Neural crest cell (in vitro differentiated cells): ENCODE measurements around the gene ACKR3. TPM values are rescaled to one million over a fixed set of nuclear protein-coding genes. Genes with fewer than 3 reads are reported as not detected.

Experiments used
- DNase-seq: peaks from one replicate; pipeline ENCODE4 v3.0.0; 2021; ENCODE audit warnings: low read depth, mixed read lengths, low spot score
- H3K27ac Mint-ChIP-seq: one replicate; pipeline ENCODE4 v1.8.0; 2021; ENCODE audit warnings: mild to moderate bottlenecking, mixed read lengths; ENCODE audit not compliant: unreplicated experiment
- H3K27me3 Mint-ChIP-seq: 2 replicates; pipeline ENCODE4 v1.8.0; 2021; ENCODE audit warnings: low read depth, mild to moderate bottlenecking, mixed read lengths
- H3K36me3 Mint-ChIP-seq: 2 replicates; pipeline ENCODE4 v1.8.0; 2021; ENCODE audit warnings: low read depth, mild to moderate bottlenecking, mixed read lengths
- H3K4me1 Mint-ChIP-seq: 2 replicates; pipeline ENCODE4 v1.8.0; 2021; ENCODE audit warnings: mixed read lengths
- H3K4me3 Mint-ChIP-seq: one replicate; pipeline ENCODE4 v1.8.0; 2021; ENCODE audit warnings: mild to moderate bottlenecking, mixed read lengths
- H3K9me3 Mint-ChIP-seq: 2 replicates; pipeline ENCODE4 v1.8.0; 2021; ENCODE audit warnings: mixed read lengths
- total RNA-seq: library from RNA; stranded (reverse); gene quantifications from 2 replicates; pipeline ENCODE4 v1.2.1, GENCODE V29; 2021
- TF ChIP-seq, protein P1 (sequence below): fragments of 200-600 bp; sonication (generic); conservative IDR thresholded peaks from 2 replicates; pipeline ENCODE4 v1.5.0; 2021; ENCODE audit warnings: antibody characterized with exemption, mild to moderate bottlenecking

Gene ACKR3
- total RNA-seq, 1 donor from 2014 or later: 24.5 TPM

DNA sequence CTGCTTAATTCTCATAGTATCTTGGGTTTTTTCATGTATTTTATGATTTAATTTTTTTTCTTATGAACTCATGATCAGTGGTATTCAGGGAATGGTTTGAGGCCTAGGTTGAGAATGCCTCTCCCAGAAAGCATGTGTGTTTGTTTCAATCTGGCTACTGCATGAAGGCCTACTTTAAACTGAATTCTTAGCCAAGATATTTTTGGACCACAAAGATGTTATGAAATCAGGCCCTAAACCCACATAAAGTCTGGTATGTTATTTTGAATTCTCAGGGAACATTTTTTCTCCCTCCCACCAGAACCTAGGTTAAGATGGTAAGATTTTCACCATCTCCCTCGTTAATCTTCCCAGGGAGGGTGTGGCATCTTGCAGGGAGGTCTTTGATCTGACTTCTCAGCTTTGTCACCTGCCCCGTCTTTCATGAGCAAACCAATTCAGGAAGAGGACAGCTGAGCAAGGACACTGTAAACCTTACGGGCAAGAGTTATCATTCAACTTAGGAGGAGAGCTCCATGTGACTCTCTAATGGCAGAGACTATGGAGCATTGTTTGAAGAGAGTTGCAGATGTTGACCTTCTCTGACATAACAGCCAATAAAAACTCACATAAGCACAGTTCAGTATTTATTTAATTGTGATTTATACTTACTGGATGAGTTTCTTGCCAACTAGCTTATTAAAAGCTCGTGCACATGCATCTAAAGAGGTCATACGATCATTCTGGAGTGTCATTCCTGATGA, 21.3 kb upstream of the ACKR3 start:
- Mint-ChIP-seq H3K27me3 (no peaks in the 10 kb centered on the region), H3K9me3 (peaks cover 5% of the 10 kb centered on the region), H3K4me1 (peaks cover 19% of the 10 kb centered on the region), H3K4me3 (no peak overlapping the region), H3K27ac (no peak overlapping the region), H3K36me3 (no peaks in the 10 kb centered on the region)
- no peak for DNase-seq
- TF ChIP-seq, protein P1, sequence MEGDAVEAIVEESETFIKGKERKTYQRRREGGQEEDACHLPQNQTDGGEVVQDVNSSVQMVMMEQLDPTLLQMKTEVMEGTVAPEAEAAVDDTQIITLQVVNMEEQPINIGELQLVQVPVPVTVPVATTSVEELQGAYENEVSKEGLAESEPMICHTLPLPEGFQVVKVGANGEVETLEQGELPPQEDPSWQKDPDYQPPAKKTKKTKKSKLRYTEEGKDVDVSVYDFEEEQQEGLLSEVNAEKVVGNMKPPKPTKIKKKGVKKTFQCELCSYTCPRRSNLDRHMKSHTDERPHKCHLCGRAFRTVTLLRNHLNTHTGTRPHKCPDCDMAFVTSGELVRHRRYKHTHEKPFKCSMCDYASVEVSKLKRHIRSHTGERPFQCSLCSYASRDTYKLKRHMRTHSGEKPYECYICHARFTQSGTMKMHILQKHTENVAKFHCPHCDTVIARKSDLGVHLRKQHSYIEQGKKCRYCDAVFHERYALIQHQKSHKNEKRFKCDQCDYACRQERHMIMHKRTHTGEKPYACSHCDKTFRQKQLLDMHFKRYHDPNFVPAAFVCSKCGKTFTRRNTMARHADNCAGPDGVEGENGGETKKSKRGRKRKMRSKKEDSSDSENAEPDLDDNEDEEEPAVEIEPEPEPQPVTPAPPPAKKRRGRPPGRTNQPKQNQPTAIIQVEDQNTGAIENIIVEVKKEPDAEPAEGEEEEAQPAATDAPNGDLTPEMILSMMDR: no peak

GRCh38 chr2:236549165-236549564, 20.5 kb upstream of the ACKR3 start:
- Mint-ChIP-seq H3K27me3 (no peaks in the 10 kb centered on the region), H3K9me3 (peaks cover 5% of the 10 kb centered on the region), H3K4me3 (no peak overlapping the region), H3K36me3 (no peaks in the 10 kb centered on the region), H3K4me1 (peaks cover 19% of the 10 kb centered on the region), H3K27ac (no peak overlapping the region)
- TF ChIP-seq, protein P1: no peak
- no peak for DNase-seq

DNA sequence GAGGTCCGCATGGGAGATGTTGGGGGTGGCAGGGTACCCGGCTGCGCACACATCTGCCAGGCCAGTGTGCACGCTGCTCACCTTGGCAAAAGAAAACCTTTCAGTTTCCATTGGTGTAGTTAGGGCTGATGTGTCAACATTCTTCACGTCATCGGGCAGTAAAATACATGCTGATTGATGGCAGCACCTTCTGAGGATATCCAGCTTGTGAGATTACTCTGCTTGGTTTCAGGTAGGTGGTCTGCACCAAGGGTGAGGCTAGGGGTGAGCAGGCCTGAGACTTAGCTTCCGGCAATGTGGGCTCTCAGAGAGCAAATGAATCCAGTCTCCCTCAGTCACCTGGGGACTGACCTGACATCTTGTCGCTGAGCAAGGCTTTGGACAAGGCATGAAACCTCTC, 19.3 kb upstream of the ACKR3 start:
- no peak overlapping the region for H3K27ac Mint-ChIP-seq
- peaks cover 6% of the 10 kb centered on the region for H3K9me3 Mint-ChIP-seq
- no peak for DNase-seq
- H3K4me3 Mint-ChIP-seq: no peak overlapping the region
- TF ChIP-seq, protein P1: no peak
- no peaks in the 10 kb centered on the region for H3K27me3 Mint-ChIP-seq
- no peaks in the 10 kb centered on the region for H3K36me3 Mint-ChIP-seq
- peaks cover 19% of the 10 kb centered on the region for H3K4me1 Mint-ChIP-seq

DNA sequence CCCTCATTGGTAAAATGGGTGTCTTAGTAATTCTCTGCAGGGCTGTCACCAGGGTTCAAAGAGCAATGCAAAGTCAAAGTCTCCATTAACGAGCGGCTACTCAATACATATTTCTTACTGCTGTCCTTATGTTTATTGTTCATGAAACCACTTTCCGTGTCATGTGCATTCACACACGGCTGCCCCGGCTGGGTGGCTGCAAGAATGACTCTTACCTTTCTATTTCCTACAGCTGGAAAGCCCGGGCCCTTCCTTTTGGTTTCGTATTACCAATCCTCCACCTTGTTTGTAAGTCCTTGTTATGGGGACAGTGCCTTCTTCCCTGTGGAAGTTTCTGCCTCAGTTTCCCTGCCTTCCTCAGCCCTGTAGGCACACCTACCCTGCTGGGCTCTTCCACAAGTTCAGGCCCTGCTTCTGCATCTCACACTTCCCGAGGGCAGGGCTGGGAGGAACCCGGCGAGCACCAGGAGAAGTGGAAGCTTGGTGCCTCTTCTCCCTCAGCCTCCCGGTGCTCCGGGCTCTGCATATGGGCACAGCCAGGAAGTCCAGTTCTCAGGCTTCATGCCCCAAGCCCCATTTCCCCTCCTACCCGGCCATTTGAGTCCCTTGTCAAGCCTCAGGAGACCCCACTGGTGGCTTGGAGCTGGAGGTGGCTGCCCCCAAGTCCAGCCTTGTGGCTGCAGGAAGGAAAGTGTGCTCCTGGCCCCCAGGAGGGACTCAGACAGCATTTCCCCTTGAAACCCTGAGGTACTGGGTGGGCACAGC, 18.7 kb upstream of the ACKR3 start:
- Mint-ChIP-seq H3K36me3 (no peaks in the 10 kb centered on the region), H3K9me3 (peaks cover 6% of the 10 kb centered on the region), H3K4me3 (no peak overlapping the region), H3K4me1 (peaks cover 19% of the 10 kb centered on the region), H3K27me3 (no peaks in the 10 kb centered on the region), H3K27ac (peak overlapping the region; percentile 95)
- no peak for DNase-seq
- TF ChIP-seq, protein P1: no peak

DNA sequence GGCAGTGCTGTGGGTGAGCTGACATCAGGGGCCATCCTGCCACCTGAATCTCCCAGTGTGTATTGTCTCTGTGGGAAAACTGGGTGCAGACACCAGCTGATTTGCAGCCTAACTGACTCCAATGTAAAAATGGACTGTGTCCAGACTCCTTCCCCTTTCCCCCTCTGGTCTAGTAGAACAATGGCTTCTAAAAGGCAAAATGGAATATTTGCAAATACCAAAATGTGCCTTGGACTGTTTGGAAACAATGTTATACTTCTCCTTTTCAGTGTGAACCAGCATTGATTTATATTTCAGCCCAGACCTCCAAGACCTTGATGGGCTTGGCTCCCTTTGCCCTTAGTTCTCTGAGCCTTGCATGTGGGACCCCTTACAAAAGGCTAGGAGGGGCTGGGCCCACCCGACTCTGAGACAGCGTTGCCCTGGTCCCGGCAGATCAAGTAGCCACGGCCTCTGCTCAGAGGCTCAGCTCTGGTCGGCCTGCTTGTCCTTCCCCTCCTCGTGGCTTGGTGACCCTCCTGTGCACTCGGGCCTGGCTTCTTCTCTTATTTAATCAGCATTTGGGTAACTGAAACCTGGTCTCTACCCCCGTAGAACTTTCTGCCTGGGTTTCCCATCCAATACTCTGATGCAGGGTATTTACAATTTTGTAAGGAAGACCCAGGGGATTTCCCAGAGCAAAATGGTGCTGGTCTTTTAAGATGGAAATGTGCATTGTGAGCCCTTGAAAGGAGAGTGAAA, 18.0 kb upstream of the ACKR3 start:
- H3K36me3 Mint-ChIP-seq: no peaks in the 10 kb centered on the region
- no peaks in the 10 kb centered on the region for H3K27me3 Mint-ChIP-seq
- H3K27ac Mint-ChIP-seq: peak overlapping the region; percentile 95
- H3K9me3 Mint-ChIP-seq: peaks cover 6% of the 10 kb centered on the region
- no peak for DNase-seq
- peak overlapping the region; percentile 38 for H3K4me3 Mint-ChIP-seq
- H3K4me1 Mint-ChIP-seq: peaks cover 19% of the 10 kb centered on the region
- TF ChIP-seq, protein P1: no peak
